KOPT-K1 (cell line): Measurements from ENCODE around the gene EVI5L.

ENCODE experiments used
- H3K27ac ChIP-seq: fragments of 200-600 bp; sonication (generic); 2 replicates; pipeline ENCODE4 v1.5.1; 2016; ENCODE audit warnings: antibody characterized with exemption, mild to moderate bottlenecking, low read depth, low read length; ENCODE audit not compliant: poor library complexity, severe bottlenecking
- H3K36me3 ChIP-seq: fragments of 200-600 bp; sonication (generic); 2 replicates; pipeline ENCODE4 v1.5.1; 2017; ENCODE audit warnings: antibody characterized with exemption, mild to moderate bottlenecking, low read length, moderate library complexity; ENCODE audit not compliant: insufficient read depth
- H3K9me3 ChIP-seq: fragments of 200-600 bp; sonication (generic); 2 replicates; pipeline ENCODE4 v1.5.1; 2017; ENCODE audit warnings: antibody characterized with exemption, low read length, mild to moderate bottlenecking; ENCODE audit not compliant: insufficient read depth, poor library complexity, severe bottlenecking

The EVI5L gene

GRCh38 chr19:7831452-7831851 is 1.4 kb downstream of the EVI5L start:
- no peaks in the 10 kb centered on the region for H3K36me3 ChIP-seq
- no peak overlapping the region for H3K27ac ChIP-seq
- H3K9me3 ChIP-seq: no peaks in the 10 kb centered on the region

DNA sequence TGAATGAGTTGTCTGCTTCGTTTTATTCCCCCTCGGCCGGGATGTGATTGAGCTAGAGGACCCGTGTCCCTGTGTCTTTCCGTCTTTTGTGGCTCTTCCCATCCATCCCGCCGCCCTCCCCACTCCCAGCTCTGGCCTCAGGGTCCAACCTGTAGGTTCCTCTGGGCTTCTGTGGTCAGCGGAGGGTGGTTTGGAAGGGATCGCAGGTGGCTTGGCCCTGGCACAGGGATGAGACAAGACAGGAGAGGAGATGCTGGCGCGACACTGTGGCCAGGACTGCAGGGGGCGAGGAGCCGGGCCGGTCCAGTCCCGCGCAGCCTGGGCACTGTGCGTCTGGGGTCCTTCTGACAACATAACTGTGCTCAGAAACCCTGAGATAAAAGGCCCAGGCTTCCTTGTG is 2.0 kb downstream of the EVI5L start:
- H3K27ac ChIP-seq: no peak overlapping the region
- H3K9me3 ChIP-seq: no peaks in the 10 kb centered on the region
- no peaks in the 10 kb centered on the region for H3K36me3 ChIP-seq

- Histone ChIP-seq H3K36me3 (no peaks in the 10 kb centered on the region), H3K27ac (no peak overlapping the region), H3K9me3 (no peaks in the 10 kb centered on the region)
Measured at GRCh38 chr19:7832781-7833180, 2.8 kb downstream of the EVI5L start.

DNA sequence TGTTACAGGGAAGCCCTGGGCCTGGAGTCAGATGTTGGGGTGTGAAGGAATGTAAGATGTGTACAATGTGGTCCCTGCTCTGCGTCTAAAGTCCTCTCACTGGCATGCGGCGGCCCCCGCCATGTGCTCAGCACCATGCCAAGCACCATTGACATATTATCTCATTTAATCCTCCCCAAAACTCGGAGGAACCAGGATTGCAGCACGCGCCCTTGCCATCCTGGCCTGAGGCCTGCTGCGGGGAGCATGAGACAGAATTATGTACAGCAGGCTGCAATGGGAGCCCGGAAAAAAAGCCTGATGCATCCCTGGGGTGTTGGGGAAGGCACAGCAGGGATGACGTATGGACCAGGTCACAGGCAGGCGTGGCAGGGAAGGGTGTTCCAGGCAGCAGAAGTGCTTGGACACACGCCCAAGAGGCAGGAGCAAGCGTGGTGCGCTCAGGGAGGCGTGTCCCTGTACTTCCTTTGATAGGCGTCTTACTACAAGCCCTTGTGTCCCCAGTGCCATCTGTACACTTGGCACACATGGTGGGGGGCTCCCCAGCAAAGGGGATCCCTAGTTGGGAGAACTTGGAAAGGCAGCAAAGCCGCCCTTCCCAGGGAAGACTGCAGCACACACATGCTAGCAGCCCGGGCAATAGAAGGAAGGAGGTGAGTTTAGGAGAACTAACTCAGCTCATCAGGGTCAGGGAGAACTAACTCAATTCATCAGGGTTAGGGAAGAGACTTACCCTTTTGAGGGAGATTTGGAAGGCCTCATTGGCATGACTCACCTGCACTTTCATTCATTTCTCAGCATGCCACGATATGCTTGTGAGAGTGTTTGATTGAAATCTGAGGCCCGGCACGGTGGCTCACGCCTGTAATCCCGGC is 3.4 kb downstream of the EVI5L start:
- no peaks in the 10 kb centered on the region for H3K36me3 ChIP-seq
- H3K9me3 ChIP-seq: no peaks in the 10 kb centered on the region
- no peak overlapping the region for H3K27ac ChIP-seq

DNA sequence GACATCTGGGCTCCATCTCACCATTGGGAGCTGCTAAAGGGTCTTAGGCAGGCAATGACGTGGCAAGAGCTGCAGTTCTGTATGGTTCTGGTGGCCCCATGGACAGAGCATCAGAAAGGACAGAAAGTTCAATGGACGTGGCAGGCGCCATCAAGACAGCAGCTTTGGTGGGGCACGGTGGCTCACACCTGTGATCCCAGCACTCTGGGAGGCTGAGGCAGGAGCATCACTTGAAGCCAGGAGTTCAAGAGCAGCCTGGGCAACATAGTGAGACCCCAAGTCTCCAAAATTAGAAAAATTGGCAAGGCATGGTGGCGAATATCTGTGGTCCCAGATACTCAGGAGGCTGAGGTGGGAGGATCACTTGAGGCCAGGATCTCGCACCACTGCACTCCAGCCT is 9.5 kb downstream of the EVI5L start:
- no peak overlapping the region for H3K27ac ChIP-seq
- no peaks in the 10 kb centered on the region for H3K9me3 ChIP-seq
- no peaks in the 10 kb centered on the region for H3K36me3 ChIP-seq

DNA sequence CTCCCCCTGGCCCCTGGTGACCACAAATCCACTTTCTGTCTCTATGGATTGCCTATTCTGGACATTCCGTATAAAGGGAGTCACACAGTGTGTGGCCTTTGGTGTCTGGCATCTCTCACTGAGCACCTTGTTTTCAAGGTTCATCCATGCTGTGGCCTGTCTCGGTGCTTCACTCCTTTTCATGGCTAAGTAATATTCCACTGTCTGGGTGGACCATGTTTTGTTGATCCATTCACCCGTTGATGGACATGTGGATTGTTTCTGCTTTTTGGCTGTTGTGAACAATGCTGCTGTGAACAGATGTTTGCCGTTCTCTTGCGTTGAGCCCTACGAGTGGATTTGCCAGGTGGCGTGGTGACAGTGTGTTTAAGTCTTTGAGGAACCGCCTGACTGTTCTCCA is 10.6 kb downstream of the EVI5L start:
- Histone ChIP-seq H3K36me3 (no peaks in the 10 kb centered on the region), H3K9me3 (no peaks in the 10 kb centered on the region)

DNA sequence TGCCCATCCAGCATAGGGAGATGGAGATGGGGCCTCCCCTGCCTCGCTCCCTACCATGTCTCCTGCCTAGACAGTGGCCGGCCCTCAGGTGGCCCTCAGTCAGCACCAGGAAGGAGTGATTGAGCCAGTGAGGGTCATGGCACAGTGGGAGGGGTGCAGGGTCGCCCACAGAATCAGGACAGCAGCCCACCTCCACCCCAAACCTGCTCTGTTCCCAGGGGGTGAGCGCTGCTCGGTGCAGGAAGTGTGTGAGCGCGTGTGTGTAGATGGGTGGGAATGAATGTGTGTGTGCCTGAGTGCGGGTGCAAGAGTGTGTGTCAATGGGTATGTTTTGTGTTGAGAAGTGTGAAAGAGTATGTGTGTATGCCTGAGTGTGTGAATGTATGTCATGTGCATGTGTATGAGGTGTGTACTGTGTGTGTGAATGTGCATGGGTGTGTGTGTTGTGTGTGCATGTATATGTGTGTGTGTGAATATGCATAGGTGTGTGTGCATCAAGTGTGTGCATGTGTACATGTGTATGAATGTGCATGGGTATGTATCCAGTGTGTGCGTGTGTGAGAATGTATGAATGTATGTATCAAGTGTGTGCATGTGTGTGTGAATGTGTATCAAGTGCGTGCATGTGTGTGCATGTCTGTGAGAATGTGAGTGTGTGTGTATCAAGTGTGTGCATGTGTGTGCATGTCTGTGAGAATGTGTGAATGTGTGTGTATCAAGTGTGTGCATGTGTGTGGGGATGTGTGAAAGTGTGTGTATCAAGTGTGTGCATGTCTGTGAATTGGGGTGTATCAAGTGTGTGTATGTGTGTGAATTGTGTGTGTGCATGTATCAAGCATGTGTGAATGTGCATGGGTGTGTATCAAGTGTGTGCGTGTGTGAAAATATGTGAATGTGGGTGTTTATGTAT is 12.0 kb downstream of the EVI5L start:
- Histone ChIP-seq H3K9me3 (no peaks in the 10 kb centered on the region), H3K27ac (no peak overlapping the region), H3K36me3 (no peaks in the 10 kb centered on the region)

More for the DNA sequence above, 10.6 kb downstream of the EVI5L start:
- no peak overlapping the region for H3K27ac ChIP-seq

- Histone ChIP-seq H3K36me3 (no peaks in the 10 kb centered on the region), H3K9me3 (no peaks in the 10 kb centered on the region), H3K27ac (no peak overlapping the region)
Measured at GRCh38 chr19:7842661-7843294, 12.8 kb downstream of the EVI5L start.

DNA sequence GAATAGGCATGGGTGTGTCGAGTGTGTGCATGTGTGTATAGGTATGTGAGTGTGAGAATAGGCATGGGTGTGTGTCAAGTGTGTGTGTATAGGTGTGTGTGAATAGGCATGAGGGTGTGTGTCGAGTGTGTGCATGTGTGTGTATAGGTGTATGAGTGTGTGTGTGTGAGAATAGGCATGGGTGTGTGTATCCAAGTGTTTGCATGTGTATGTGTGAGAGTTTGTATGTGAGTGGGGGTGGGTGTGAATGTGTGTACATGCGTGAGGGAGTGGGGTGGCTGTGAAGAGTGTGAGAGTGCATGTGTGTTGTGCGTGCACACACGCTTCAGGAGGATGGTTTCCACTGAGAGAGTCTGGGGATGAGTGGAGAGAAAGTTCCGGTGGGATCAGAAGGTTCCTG is 13.5 kb downstream of the EVI5L start:
- no peak overlapping the region for H3K27ac ChIP-seq
- H3K9me3 ChIP-seq: no peaks in the 10 kb centered on the region
- H3K36me3 ChIP-seq: no peaks in the 10 kb centered on the region

DNA sequence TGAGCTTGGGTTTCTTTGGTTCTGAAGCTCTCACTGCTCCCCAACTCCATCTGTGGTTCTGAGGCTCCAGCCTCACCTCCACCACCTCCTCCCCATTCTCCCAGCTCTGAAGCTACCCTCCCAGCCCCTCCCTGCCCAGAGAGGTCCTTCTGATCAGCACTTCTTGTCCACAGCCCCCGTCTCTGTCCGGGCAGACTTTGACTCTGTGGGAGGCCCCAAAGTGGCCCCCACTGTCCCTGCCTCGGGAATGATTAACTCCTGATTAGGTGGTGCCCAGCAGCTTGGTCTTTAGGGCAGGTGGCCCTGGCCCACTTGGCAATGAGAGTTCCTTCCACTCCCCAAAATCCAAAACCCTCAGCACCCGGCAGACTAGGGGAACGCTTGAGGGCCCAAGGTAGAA is 14.4 kb downstream of the EVI5L start:
- H3K36me3 ChIP-seq: no peaks in the 10 kb centered on the region
- H3K9me3 ChIP-seq: no peaks in the 10 kb centered on the region
- no peak overlapping the region for H3K27ac ChIP-seq

DNA sequence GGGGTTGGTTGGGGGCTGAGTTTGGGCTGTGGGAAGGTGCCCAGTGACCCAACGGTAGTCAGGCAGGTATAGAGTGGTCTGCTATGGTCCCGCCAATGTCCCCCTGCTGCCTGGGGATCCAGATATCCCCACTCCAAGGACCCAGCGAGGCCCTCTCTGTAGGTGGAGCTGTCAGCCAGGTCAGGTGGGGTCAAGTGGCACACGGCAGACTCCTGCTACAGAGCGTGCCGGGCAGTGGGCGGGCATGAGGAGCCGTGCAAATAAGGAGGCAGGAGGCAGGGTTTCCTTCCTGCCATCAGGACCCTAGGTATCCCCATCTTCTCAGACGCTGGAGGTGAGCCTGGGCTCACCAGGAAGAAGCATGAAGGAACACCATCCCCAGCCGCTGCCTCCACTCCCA is 14.9 kb downstream of the EVI5L start:
- no peaks in the 10 kb centered on the region for H3K36me3 ChIP-seq
- no peaks in the 10 kb centered on the region for H3K9me3 ChIP-seq

DNA sequence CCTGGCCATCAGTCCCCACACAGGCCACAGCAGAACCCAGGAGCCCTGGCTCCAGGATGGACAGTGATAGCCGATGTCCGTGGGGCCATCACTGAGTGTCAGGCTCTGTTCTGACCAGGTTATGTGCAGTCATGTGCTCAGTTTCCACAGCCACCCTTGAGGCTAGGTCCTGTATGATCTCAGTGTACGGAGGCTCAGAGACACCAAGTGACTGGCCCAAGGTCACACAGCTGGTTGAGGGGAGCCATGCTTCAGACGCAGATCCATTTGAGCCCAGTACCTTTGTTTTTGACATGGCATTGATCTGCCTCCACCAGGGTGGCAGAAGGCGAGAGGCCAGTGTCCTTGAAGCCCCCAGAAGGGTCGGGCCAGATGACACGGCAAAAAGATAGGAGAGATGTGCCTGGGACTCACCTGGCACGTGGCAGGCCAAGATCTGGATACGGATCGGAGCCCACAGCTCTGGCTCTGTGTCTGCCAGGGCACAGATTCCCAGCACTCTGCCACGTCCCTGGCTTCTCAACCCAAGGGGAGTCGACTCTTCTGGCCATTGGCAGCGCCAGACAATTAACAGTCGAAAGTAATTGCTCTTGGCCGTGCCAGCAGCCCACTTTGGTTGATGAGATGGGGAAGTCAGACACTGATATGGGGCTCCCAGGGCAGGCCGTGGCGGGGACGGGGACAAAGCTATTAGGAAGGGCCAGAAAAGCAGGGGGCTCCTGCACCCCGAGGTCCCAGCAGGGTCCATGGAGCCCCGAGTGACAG is 15.6 kb downstream of the EVI5L start:
- no peaks in the 10 kb centered on the region for H3K9me3 ChIP-seq
- no peak overlapping the region for H3K27ac ChIP-seq

More for the DNA sequence above, 14.9 kb downstream of the EVI5L start:
- no peak overlapping the region for H3K27ac ChIP-seq

GRCh38 chr19:7846155-7846646 is 16.2 kb downstream of the EVI5L start:
- Histone ChIP-seq H3K9me3 (no peaks in the 10 kb centered on the region), H3K27ac (no peak overlapping the region), H3K36me3 (no peaks in the 10 kb centered on the region)

More for the DNA sequence above, 15.6 kb downstream of the EVI5L start:
- H3K36me3 ChIP-seq: no peaks in the 10 kb centered on the region

DNA sequence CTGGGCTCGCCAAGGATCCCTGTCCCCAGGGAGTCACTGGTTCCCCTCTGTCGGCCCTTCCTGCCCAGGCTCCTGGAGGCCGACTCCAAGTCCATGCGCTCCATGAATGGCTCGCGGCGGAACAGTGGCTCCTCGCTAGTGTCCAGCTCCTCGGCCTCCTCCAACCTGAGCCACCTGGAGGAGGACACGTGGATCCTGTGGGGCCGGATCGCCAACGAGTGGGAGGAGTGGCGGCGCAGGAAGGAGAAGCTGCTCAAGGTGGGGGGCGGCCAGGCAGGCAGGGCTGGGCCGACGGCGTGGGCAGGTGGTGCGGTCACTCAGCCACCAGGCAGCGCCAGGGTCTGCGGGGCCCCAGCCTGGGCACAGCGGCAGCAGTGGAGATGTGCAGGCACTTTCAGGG is 17.6 kb downstream of the EVI5L start:
- no peaks in the 10 kb centered on the region for H3K36me3 ChIP-seq
- H3K27ac ChIP-seq: no peak overlapping the region
- H3K9me3 ChIP-seq: no peaks in the 10 kb centered on the region
